ENCODE results near the gene KIF3B. TPM values are rescaled to one million over a fixed set of nuclear protein-coding genes. Genes with fewer than 3 reads are reported as not detected.

KIF3B gene
- total and polyA plus RNA-seq, 2 of the 13 experiments (the other 11 are each of a cell fraction or from before 2014, with no cell fraction given): 23.6 to 28.8 TPM

DNA sequence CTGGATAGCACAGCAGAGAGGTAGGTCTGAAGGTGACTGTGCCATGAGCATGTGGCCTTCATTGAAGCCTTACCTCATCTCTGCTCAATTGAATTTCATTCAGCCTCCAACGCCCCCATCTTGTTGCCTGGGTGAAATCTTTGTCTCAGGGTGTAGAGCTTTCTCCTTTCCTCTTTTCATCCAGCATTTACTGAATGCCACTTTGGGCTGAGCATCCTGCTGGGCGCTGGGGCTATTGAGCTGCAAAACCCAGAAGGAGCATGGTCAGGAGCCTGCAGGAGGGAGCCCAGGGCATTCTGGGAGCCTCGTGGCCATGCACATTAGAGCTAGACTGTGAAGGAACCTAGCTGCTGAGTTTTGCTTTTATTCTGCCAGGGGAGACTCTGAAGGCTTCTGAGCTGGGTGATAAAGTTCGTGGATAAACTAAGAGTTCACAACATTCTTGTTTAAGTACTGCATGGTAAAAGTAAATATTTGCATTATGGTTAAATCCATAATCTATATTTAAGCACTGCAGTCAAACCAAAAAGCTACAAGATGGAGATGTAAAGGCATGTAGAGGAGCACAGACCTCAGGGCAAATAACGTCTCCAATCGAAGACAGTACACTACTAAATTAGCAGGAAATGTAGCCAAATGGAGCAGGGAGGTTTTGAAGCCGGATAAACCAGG is 67.5 kb downstream of the KIF3B start (continued):
- TF ChIP-seq, protein P1, sequence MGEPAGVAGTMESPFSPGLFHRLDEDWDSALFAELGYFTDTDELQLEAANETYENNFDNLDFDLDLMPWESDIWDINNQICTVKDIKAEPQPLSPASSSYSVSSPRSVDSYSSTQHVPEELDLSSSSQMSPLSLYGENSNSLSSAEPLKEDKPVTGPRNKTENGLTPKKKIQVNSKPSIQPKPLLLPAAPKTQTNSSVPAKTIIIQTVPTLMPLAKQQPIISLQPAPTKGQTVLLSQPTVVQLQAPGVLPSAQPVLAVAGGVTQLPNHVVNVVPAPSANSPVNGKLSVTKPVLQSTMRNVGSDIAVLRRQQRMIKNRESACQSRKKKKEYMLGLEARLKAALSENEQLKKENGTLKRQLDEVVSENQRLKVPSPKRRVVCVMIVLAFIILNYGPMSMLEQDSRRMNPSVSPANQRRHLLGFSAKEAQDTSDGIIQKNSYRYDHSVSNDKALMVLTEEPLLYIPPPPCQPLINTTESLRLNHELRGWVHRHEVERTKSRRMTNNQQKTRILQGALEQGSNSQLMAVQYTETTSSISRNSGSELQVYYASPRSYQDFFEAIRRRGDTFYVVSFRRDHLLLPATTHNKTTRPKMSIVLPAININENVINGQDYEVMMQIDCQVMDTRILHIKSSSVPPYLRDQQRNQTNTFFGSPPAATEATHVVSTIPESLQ (CRISPR knock-in tag; conservative IDR thresholded peaks at IDR 0.05): 0 out of 2 replicates have a peak, but pooled peaks have one; percentile 40
- TF ChIP-seq CREB1 (IDR thresholded peaks at IDR 0.05): no peak
- TF ChIP-seq CREB1 (CRISPR knock-in tag; IDR thresholded peaks at IDR 0.05): no peak
- TF ChIP-seq, protein P2, sequence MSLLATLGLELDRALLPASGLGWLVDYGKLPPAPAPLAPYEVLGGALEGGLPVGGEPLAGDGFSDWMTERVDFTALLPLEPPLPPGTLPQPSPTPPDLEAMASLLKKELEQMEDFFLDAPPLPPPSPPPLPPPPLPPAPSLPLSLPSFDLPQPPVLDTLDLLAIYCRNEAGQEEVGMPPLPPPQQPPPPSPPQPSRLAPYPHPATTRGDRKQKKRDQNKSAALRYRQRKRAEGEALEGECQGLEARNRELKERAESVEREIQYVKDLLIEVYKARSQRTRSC (CRISPR knock-in tag; IDR thresholded peaks at IDR 0.05; ENCODE audit: low read depth): no peak
- TF ChIP-seq ZFAT (CRISPR knock-in tag; conservative IDR thresholded peaks at IDR 0.05): no peak
- TF ChIP-seq, protein P3, sequence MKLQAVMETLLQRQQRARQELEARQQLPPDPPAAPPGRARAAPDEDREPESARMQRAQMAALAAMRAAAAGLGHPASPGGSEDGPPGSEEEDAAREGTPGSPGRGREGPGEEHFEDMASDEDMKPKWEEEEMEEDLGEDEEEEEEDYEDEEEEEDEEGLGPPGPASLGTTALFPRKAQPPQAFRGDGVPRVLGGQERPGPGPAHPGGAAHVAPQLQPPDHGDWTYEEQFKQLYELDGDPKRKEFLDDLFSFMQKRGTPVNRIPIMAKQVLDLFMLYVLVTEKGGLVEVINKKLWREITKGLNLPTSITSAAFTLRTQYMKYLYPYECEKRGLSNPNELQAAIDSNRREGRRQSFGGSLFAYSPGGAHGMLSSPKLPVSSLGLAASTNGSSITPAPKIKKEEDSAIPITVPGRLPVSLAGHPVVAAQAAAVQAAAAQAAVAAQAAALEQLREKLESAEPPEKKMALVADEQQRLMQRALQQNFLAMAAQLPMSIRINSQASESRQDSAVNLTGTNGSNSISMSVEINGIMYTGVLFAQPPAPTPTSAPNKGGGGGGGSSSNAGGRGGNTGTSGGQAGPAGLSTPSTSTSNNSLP (IDR thresholded peaks at IDR 0.05; ENCODE audit: low read depth, low read length): peak; percentile 61; the same call in 1 of the 2 replicates
- TF ChIP-seq ZNF567 (CRISPR knock-in tag; IDR thresholded peaks at IDR 0.05; ENCODE audit: borderline replicate concordance): no peak
- TF ChIP-seq KLF11 (CRISPR knock-in tag; IDR thresholded peaks at IDR 0.05): 0 out of 2 replicates have a peak, but pooled peaks have one; percentile 53
- TF ChIP-seq, protein P4, sequence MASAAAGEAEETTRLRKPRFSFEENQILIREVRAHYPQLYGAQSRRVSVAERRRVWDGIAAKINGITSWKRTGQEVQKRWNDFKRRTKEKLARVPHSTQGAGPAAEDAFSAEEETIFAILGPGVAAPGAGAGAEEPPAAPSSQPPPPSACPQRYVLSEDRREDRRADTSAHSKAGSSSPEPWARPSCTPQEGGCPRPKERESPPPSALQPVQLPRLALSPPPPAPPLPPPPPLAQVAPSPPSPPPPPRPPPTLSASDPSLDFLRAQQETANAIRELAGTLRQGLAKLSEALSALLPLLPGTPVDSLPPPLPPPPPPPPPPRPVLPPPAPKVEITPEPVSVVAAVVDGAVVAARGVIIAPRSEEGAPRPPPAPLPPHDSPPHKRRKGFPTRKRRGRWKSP (CRISPR knock-in tag; IDR thresholded peaks at IDR 0.05): no peak
- TF ChIP-seq, protein P5, sequence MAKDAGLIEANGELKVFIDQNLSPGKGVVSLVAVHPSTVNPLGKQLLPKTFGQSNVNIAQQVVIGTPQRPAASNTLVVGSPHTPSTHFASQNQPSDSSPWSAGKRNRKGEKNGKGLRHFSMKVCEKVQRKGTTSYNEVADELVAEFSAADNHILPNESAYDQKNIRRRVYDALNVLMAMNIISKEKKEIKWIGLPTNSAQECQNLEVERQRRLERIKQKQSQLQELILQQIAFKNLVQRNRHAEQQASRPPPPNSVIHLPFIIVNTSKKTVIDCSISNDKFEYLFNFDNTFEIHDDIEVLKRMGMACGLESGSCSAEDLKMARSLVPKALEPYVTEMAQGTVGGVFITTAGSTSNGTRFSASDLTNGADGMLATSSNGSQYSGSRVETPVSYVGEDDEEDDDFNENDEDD (CRISPR knock-in tag; IDR thresholded peaks at IDR 0.05; ENCODE audit: borderline replicate concordance): peak; percentile 71; the same call in 1 of the 2 replicates
- TF ChIP-seq FOXA3 (CRISPR knock-in tag; IDR thresholded peaks at IDR 0.05): peak; percentile 70; the same call in 1 of the 2 replicates
- TF ChIP-seq, protein P6, sequence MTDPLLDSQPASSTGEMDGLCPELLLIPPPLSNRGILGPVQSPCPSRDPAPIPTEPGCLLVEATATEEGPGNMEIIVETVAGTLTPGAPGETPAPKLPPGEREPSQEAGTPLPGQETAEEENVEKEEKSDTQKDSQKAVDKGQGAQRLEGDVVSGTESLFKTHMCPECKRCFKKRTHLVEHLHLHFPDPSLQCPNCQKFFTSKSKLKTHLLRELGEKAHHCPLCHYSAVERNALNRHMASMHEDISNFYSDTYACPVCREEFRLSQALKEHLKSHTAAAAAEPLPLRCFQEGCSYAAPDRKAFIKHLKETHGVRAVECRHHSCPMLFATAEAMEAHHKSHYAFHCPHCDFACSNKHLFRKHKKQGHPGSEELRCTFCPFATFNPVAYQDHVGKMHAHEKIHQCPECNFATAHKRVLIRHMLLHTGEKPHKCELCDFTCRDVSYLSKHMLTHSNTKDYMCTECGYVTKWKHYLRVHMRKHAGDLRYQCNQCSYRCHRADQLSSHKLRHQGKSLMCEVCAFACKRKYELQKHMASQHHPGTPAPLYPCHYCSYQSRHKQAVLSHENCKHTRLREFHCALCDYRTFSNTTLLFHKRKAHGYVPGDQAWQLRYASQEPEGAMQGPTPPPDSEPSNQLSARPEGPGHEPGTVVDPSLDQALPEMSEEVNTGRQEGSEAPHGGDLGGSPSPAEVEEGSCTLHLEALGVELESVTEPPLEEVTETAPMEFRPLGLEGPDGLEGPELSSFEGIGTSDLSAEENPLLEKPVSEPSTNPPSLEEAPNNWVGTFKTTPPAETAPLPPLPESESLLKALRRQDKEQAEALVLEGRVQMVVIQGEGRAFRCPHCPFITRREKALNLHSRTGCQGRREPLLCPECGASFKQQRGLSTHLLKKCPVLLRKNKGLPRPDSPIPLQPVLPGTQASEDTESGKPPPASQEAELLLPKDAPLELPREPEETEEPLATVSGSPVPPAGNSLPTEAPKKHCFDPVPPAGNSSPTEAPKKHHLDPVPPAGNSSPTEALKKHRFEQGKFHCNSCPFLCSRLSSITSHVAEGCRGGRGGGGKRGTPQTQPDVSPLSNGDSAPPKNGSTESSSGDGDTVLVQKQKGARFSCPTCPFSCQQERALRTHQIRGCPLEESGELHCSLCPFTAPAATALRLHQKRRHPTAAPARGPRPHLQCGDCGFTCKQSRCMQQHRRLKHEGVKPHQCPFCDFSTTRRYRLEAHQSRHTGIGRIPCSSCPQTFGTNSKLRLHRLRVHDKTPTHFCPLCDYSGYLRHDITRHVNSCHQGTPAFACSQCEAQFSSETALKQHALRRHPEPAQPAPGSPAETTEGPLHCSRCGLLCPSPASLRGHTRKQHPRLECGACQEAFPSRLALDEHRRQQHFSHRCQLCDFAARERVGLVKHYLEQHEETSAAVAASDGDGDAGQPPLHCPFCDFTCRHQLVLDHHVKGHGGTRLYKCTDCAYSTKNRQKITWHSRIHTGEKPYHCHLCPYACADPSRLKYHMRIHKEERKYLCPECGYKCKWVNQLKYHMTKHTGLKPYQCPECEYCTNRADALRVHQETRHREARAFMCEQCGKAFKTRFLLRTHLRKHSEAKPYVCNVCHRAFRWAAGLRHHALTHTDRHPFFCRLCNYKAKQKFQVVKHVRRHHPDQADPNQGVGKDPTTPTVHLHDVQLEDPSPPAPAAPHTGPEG (CRISPR knock-in tag; IDR thresholded peaks at IDR 0.05): no peak
- TF ChIP-seq ZNF501 (CRISPR knock-in tag; IDR thresholded peaks at IDR 0.05): peak; percentile 85
- peak; percentile 84 for TF ChIP-seq ZNF605 (CRISPR knock-in tag; IDR thresholded peaks at IDR 0.05)
- peak; percentile 24; the same call in 1 of the 2 replicates for TF ChIP-seq ZNF619 (CRISPR knock-in tag; IDR thresholded peaks at IDR 0.05)
- TF ChIP-seq ZSCAN30 (CRISPR knock-in tag; IDR thresholded peaks at IDR 0.05): no peak
